ENCODE measurements around the gene CCL20. TPM values are rescaled to one million over a fixed set of nuclear protein-coding genes. Genes with fewer than 3 reads are reported as not detected.

Gene CCL20
- polyA plus RNA-seq, 1 of the 3 experiments (the other 2 are of a cell fraction) = 0.12 TPM

- TF ChIP-seq PBX3 (IDR thresholded peaks at IDR 0.05) (peak; percentile 67), RCOR1 (IDR thresholded peaks at IDR 0.05; ENCODE audit: low read length) (no peak), FOXM1 (IDR thresholded peaks at IDR 0.05; ENCODE audit: low read depth) (no peak), POLR2AphosphoS5 (IDR thresholded peaks at IDR 0.05; ENCODE audit: low read depth, low read length) (no peak; the same call in 1 of the 2 replicates), SIN3A (IDR thresholded peaks at IDR 0.05; ENCODE audit: borderline replicate concordance, low read depth, low read length) (no peak), FOSL2 (IDR thresholded peaks at IDR 0.05; ENCODE audit: borderline replicate concordance, low read depth) (peak; percentile 96), GATA2 (CRISPR knock-in tag; IDR thresholded peaks at IDR 0.05) (no peak), CTCF (IDR thresholded peaks at IDR 0.05) (peak; percentile 38; the same call in 1 of the 2 replicates)
Measured at GRCh38 chr2:227862741-227863588, 49.3 kb downstream of the CCL20 start (continued).

GRCh38 chr2:227864161-227864756 lies 50.6 kb downstream of the CCL20 start:
- H3F3A ChIP-seq (replicated peaks; ENCODE audit: insufficient read depth) = peaks cover 30% of the 10 kb centered on the region
- ChIA-PET POLR2A (no interaction called here), CTCF (no interaction called here)
- no peak overlapping the region for H3K9ac ChIP-seq
- H2AFZ ChIP-seq (ENCODE audit: low read depth) = 0 out of 2 replicates have a peak overlapping the region, but pooled peaks have one; percentile 5
- no peak overlapping the region for H3K4me3 ChIP-seq (ENCODE audit: low read depth in 2 of 2, low read length in 1 of 2)
- H3K27ac ChIP-seq (ENCODE audit: low read depth in 2 of 2, low read length in 1 of 2) = peak overlapping the region in 1 of 2 experiments; percentile 88; a peak in 2 of 4 replicates
- no peaks in the 10 kb centered on the region for H4K20me1 ChIP-seq (ENCODE audit: insufficient read depth)
- H3K27me3 ChIP-seq (ENCODE audit: insufficient read depth) = no peaks in the 10 kb centered on the region
- DNase-seq = no peak
- no peaks in the 10 kb centered on the region for H3K36me3 ChIP-seq (replicated peaks in 1 of 2; ENCODE audit: control insufficient read depth in 1 of 2, insufficient read depth in 2 of 2, low read length in 1 of 2)
- no peaks in the 10 kb centered on the region for H3K9me3 ChIP-seq
- WGBS (ENCODE audit: low lambda C conversion rate) = 33% methylated on average over 9 of the region's 9 CpGs
- no peaks in the 10 kb centered on the region for H3K79me2 ChIP-seq (ENCODE audit: insufficient read depth)
- H3K4me2 ChIP-seq = peak overlapping the region; percentile 42
- H3K9me2 ChIP-seq = no peaks in the 10 kb centered on the region
- H3K4me1 ChIP-seq (ENCODE audit: control insufficient read depth in 1 of 2, insufficient read depth in 2 of 2, low read depth in 1 of 2, low read length in 1 of 2) = peaks cover 0 to 18% of the 10 kb centered on the region in 2 experiments; a peak in 2 of 4 replicates
- no peak for TF ChIP-seq FOXJ3 (CRISPR knock-in tag; IDR thresholded peaks at IDR 0.05)
- no peak for TF ChIP-seq MEF2A (IDR thresholded peaks at IDR 0.05; ENCODE audit: borderline replicate concordance, low read depth)
- TF ChIP-seq TAF1 (IDR thresholded peaks at IDR 0.05; ENCODE audit: borderline replicate concordance, low read depth, low read length) = no peak
- TF ChIP-seq IRF3 (IDR thresholded peaks at IDR 0.05; ENCODE audit: low read depth, low read length) = no peak
- TF ChIP-seq MAX (IDR thresholded peaks at IDR 0.05; ENCODE audit: low read depth) = no peak
- TF ChIP-seq MXI1 (IDR thresholded peaks at IDR 0.05; ENCODE audit: low read depth, low read length) = no peak
- no peak for TF ChIP-seq USF1 (IDR thresholded peaks at IDR 0.05; ENCODE audit: borderline replicate concordance, low read depth)
- TF ChIP-seq EP300 (IDR thresholded peaks at IDR 0.05; ENCODE audit: borderline replicate concordance in 1 of 2, low read depth in 1 of 2, low read length in 1 of 2) = no peak
- TF ChIP-seq GABPA (IDR thresholded peaks at IDR 0.05; ENCODE audit: low read depth) = no peak
- no peak for TF ChIP-seq ZBTB33 (IDR thresholded peaks at IDR 0.05; ENCODE audit: borderline replicate concordance, low read depth)
- TF ChIP-seq RCOR1 (IDR thresholded peaks at IDR 0.05; ENCODE audit: low read length) = no peak
- TF ChIP-seq FOXM1 (IDR thresholded peaks at IDR 0.05; ENCODE audit: low read depth) = no peak
- TF ChIP-seq EZH2phosphoT487 (IDR thresholded peaks at IDR 0.05; ENCODE audit: borderline replicate concordance, low read depth) = no peak

Data from SK-N-SH (cell line).